SW480 (cell line): Measurements from ENCODE around the gene PXN.

Experiments used
- DNase-seq: peaks from one replicate; pipeline ENCODE4 v3.0.0-alpha.2; 2016; ENCODE audit warnings: low spot score

The PXN gene

GRCh38 chr12:120265473-120266179 lies at the start of gene PXN:
PXN (minus strand) TSS chr12:120265730; CDS start chr12:120265629, 101 bp downstream.
- peak; percentile 77 for DNase-seq

DNA sequence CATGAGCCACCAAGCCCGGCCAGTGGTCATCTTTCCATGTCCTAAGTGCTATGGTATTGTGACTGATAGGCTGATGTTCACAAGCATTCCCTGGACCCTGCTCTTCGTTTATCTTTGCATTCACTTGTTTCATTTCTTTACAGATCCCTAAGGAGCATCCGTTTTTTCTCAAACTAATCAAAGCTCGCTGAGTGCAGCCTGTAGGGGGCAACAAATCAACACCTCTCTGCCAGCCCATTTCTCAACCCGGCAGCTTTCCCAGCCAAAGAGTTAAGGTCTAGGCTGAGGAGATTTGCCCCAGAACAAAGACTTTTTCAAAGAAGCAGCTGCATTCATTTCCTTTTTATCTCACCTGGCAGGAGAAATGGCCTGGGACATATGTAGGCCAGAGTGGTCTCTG lies 48.7 kb upstream of the PXN start:
- DNase-seq, result no peak

- DNase-seq, result peak; percentile 92
Measured at GRCh38 chr12:120301962-120302815, 36.7 kb upstream of the PXN start, which contains the start of gene SIRT4. SIRT4 (plus strand) TSS chr12:120302321; CDS start chr12:120303562, 1,241 bp downstream.

DNA sequence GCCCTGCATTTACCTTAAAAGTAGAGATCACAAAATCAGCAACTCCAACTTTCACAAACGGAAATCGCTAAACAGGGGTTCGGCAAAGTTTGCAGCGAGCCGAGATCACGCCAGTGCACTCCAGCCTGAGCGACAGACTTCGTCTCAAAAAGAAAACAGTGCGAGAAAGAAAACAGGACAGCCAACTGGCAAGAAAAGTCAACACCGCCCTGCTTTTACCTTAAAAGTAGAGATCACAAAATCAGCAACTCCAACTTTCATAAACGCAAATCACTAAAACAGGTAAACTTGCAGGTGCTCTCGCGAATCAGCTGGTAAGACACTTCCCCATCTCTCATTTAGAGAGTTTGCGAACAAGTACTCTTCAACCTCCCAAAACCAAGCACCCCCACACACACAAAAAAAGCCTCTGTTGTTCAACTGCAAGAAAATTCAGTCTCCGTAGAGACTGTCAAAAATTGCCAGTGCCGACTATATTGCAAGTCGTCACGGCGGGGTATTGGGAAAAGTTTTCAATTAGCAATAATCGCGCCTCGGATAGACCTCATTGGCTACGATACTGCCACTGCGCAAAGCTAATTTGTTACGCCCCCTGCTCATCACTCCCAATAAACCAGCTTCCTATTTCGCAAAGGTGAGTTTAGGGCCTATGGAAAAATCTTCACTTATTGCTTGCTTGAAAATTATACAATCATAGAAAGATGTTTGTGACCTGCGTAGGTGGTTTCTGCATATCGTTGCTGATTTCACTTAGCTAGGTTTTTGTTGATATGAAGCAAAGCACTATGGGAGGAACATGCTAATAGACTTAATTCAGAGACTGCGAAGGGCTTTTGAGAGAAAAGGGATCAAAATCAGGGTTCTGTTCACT lies 27.4 kb upstream of the PXN start, which contains the start of gene RNU4-1:
TSS of gene RNU4-1 (minus strand) at position 577 of the 871 bp plus-strand sequence.
- DNase-seq, result peak; percentile 96

GRCh38 chr12:120292411-120292660 lies 26.8 kb upstream of the PXN start:
- DNase-seq, result no peak

- peak; percentile 17 for DNase-seq
Measured at GRCh38 chr12:120290609-120291305, 25.2 kb upstream of the PXN start.

DNA sequence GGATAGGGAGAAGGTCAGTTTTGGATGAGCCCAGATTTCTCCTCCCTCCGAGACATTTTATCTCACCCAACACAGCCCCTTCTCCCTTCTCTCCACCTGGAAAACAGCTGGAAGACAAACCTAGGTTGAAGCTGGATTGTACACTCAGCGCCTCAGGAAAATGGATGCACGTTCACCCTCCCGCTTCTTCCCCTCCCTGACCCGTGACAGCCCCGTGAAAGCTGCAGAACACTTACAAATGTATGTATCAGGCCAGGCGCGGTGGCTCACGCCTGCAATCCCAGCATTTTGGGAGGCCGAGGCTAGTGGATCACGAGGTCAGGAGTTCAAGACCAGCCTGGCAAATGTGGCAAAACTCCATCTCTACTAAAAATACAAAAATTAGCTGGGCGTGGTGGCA lies 22.0 kb upstream of the PXN start:
- no peak for DNase-seq

DNA sequence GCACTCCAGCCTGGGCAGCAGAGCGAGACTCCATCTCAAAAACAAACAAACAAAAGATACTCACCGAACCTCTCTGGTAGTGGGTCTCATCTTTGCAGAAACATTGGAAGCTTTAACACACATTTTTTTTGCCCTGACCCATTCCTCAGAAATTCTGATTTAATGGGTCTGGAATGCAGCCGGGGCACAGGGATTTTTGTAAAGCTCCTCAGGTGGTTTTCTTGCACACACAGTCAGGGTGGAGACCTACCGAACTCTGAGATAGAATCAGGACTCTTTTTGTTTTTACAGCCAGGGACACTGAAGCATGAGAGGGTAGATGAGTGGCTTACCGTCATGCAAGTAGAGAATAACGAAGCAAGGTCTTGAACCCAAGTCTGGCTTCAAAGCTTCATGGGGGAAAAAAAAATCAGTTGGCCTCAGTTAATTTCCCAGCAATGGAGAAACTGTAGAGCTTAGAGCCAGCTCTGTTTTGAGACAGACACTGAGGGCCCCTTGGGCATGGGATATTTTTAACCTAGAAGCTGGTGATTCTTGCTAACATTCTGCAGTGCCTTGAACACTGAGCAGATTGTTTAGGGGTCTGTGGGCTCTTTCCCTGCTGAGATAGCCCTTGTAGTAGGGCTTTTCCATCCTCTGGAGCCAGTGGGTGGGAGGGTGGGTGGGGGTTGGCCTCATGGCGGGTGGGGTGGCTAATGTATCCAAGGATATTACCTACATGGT lies 21.4 kb upstream of the PXN start:
- DNase-seq, result no peak

GRCh38 chr12:120284381-120284780 lies 18.9 kb upstream of the PXN start:
- DNase-seq, result no peak

DNA sequence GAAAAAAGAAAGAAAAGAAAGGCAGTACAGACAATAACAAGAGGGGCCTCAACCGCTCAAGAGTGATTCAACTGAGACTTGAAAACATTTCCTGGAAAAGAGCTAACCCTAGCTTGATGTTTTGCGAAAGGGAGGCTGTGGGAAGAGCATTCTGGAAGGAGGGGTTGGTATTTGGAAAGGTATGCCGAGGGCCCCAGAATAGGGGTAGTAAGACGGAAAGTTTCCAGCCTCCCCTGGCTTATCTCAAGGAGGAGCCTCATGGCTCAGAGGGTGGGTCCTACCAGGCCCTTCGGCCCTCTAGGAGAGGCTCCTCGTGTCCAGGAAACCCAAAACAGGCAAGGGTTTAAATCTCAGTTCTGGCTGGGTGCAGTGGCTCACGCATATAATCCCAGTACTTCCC lies 17.8 kb upstream of the PXN start:
- DNase-seq, result no peak

DNA sequence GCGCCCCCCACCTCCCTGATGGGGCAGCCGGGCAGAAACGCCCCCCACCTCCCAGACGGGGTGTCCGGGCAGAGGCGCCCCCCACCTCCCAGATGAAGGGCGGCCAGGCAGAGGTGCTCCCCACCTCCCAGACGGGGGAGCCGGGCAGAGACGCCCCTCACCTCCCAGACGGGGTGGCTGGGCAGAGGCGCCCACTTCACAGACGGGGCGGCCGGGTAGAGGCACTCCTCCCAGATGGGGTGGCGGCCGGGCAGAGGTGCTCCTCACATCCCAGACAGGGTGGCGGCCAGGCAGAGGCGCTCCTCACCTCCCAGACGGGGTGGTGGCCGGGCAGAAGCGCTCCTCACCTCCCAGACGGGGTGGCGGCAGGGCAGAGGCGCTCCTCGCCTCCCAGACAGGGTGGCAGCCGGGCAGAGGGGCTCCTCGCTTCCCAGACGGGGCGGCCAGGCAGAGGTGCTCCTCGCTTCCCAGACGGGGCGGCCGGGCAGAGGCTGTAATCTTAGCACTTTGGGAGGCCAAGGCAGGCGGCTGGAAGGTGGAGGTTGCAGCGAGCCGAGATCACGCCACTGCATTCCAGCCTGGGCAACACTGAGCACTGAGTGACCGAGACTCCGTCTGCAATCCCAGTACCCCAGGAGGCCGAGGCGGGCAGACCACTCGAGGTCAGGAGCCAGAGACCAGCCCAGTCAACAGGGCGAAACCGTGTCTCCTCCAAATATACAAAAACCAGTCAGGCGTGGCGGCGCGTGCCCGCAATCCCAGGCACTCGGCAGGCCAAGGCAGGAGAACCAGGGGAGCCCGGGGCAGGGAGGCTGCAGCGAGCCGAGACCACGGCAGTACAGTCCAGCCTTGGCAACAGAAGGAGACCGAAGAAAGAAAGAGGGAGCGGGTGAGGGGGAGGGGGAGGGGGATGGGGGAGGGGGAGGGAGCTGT lies 12.9 kb upstream of the PXN start:
- DNase-seq, result no peak

GRCh38 chr12:120276734-120277133 lies 11.2 kb upstream of the PXN start:
- DNase-seq, result no peak

DNA sequence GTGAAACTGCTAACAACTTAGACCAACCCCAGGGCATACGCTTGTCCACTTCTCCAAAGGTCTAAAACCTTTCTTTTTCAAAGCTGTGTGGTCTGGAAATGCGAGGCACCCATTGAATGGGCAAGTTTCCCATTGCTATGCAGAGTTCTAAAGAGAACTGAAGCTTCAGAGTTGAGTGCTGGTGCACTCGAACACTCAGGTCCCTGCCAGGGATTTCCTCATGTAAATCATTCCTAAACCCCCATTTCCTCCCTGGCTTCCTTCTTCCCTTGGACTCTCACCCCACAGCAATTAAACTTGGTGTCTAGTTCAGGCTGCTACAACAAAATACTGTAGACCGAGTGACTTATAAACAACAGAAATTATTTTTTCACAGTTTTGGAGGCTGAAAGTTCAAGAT lies 2.2 kb upstream of the PXN start:
- DNase-seq, result no peak

- DNase-seq, result no peak
Measured at GRCh38 chr12:120266180-120266870, 795 bp upstream of the PXN start.

DNA sequence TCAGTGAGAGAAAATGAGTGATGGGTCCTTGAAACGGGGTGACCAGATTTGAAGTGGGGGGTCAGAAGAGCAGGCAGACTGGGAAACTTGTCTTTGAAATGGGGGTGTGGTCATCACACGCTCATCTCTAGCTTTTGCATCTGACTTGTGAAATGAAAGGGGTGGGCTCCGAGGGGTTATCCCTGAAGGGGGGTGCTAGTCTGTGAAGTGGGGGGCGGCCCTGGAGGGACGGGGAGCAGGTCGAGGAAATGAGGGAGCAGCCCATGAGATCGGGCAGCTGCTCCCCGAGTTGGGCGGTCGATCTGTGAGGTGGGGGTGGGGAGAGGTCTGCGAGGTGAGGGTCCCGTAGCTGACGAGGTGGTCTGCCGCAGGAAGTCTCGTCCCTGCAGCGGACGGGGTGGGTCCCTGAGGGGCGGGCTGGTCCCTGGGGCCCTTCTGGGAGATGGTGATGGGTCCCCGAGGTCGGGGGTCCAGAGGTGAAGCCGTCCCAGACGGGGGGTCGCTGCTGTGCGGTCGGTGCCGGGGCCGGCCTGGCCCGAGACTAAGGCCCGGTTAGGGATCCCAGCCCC lies 542 bp downstream of the PXN start:
- DNase-seq, result no peak

- no peak for DNase-seq
Measured at GRCh38 chr12:120264086-120264903, 1.2 kb downstream of the PXN start.

DNA sequence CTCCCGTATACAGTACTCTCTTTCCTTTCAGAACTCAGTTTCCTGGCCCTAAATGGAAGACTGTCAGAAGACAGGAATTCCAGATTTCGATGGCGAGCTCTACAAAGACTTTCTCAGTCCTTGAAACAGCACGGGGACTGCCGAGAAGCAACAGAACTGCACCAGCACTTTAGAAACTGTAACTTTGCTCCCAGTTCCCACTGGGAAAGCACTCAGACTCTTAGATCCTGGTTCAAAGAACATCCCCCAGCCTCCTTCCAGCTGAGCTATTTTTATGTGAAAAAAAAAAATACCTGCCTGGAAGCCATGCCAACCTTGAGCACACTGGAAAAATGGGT lies 1.8 kb downstream of the PXN start:
- DNase-seq, result no peak
